ENCODE measurements around the gene MAPK8IP2.
"Not testable (repeated sequence)": the region's sequence is repeated elsewhere in the genome, so short reads cannot be mapped to it uniquely, and the experiment has no call there.

The MAPK8IP2 gene

GRCh38 chr22:50653256-50653655, 52.7 kb downstream of the MAPK8IP2 start:
- Histone ChIP-seq H4K20me1 (ENCODE audit: insufficient read depth, low read length) (no peaks in the 10 kb centered on the region), H2AFZ (ENCODE audit: low read length) (no peak overlapping the region), H3K79me2 (ENCODE audit: insufficient read depth, low read length) (no peaks in the 10 kb centered on the region), H3K4me3 (ENCODE audit: low read depth, low read length, poor library complexity, severe bottlenecking) (no peak overlapping the region), H3K36me3 (ENCODE audit: insufficient read depth, low read length) (no peaks in the 10 kb centered on the region; the same call in 1 of the 2 replicates), H3K4me2 (ENCODE audit: low read length) (no peak overlapping the region), H3K9me2 (ENCODE audit: low read depth, low read length) (no peaks in the 10 kb centered on the region), H3K9ac (ENCODE audit: low read length) (no peak overlapping the region), H3K9me3 (ENCODE audit: low read length) (peaks cover 7% of the 10 kb centered on the region), H3F3A (ENCODE audit: insufficient read depth, low read length) (no peaks in the 10 kb centered on the region), H3K4me1 (ENCODE audit: insufficient read depth, low read length, severe bottlenecking) (no peaks in the 10 kb centered on the region), H3K27ac (ENCODE audit: low read depth, low read length, poor library complexity, severe bottlenecking) (no peak overlapping the region), H3K27me3 (ENCODE audit: insufficient read depth, low read length) (peaks cover 12% of the 10 kb centered on the region; the same call in 1 of the 2 replicates)
- TF ChIP-seq EZH2 (IDR thresholded peaks at IDR 0.05; ENCODE audit: borderline replicate concordance, low read length), result no peak
- TF ChIP-seq, protein P1, sequence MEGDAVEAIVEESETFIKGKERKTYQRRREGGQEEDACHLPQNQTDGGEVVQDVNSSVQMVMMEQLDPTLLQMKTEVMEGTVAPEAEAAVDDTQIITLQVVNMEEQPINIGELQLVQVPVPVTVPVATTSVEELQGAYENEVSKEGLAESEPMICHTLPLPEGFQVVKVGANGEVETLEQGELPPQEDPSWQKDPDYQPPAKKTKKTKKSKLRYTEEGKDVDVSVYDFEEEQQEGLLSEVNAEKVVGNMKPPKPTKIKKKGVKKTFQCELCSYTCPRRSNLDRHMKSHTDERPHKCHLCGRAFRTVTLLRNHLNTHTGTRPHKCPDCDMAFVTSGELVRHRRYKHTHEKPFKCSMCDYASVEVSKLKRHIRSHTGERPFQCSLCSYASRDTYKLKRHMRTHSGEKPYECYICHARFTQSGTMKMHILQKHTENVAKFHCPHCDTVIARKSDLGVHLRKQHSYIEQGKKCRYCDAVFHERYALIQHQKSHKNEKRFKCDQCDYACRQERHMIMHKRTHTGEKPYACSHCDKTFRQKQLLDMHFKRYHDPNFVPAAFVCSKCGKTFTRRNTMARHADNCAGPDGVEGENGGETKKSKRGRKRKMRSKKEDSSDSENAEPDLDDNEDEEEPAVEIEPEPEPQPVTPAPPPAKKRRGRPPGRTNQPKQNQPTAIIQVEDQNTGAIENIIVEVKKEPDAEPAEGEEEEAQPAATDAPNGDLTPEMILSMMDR (IDR thresholded peaks at IDR 0.05; ENCODE audit: low read length), result no peak

GRCh38 chr22:50654664-50655063, 54.1 kb downstream of the MAPK8IP2 start:
- not testable (repeated sequence) for H4K20me1 ChIP-seq (ENCODE audit: insufficient read depth, low read length); H3K9ac ChIP-seq (ENCODE audit: low read length); H3K36me3 ChIP-seq (ENCODE audit: insufficient read depth, low read length); H3K4me2 ChIP-seq (ENCODE audit: low read length); H3K4me1 ChIP-seq (ENCODE audit: insufficient read depth, low read length, severe bottlenecking); H3K27ac ChIP-seq (ENCODE audit: low read depth, low read length, poor library complexity, severe bottlenecking); H3K4me3 ChIP-seq (ENCODE audit: low read depth, low read length, poor library complexity, severe bottlenecking); H2AFZ ChIP-seq (ENCODE audit: low read length); H3K9me2 ChIP-seq (ENCODE audit: low read depth, low read length); H3K9me3 ChIP-seq (ENCODE audit: low read length); H3F3A ChIP-seq (ENCODE audit: insufficient read depth, low read length); H3K79me2 ChIP-seq (ENCODE audit: insufficient read depth, low read length)
- peaks cover 13% of the 10 kb centered on the region; the same call in 1 of the 2 replicates for H3K27me3 ChIP-seq (ENCODE audit: insufficient read depth, low read length)

- H3K9me2 ChIP-seq (ENCODE audit: low read depth, low read length), result no peaks in the 10 kb centered on the region
- H2AFZ ChIP-seq (ENCODE audit: low read length), result no peak overlapping the region
- no peaks in the 10 kb centered on the region for H3K79me2 ChIP-seq (ENCODE audit: insufficient read depth, low read length)
- no peak overlapping the region for H3K4me2 ChIP-seq (ENCODE audit: low read length)
- H3K27me3 ChIP-seq (ENCODE audit: insufficient read depth, low read length), result peaks cover 13% of the 10 kb centered on the region; the same call in 1 of the 2 replicates
- H3K36me3 ChIP-seq (ENCODE audit: insufficient read depth, low read length), result no peaks in the 10 kb centered on the region
- no peak for TF ChIP-seq EZH2 (IDR thresholded peaks at IDR 0.05; ENCODE audit: borderline replicate concordance, low read length)
- TF ChIP-seq, protein P1 (IDR thresholded peaks at IDR 0.05; ENCODE audit: low read length), result no peak
- H4K20me1 ChIP-seq (ENCODE audit: insufficient read depth, low read length), result no peaks in the 10 kb centered on the region
- no peak overlapping the region for H3K27ac ChIP-seq (ENCODE audit: low read depth, low read length, poor library complexity, severe bottlenecking)
- no peaks in the 10 kb centered on the region for H3K4me1 ChIP-seq (ENCODE audit: insufficient read depth, low read length, severe bottlenecking)
- H3K9ac ChIP-seq (ENCODE audit: low read length), result no peak overlapping the region
- H3K9me3 ChIP-seq (ENCODE audit: low read length), result no peaks in the 10 kb centered on the region
- H3K4me3 ChIP-seq (ENCODE audit: low read depth, low read length, poor library complexity, severe bottlenecking), result no peak overlapping the region
- H3F3A ChIP-seq (ENCODE audit: insufficient read depth, low read length), result no peaks in the 10 kb centered on the region
Observed at GRCh38 chr22:50656122-50657070, 55.8 kb downstream of the MAPK8IP2 start.

Data from OCI-LY1 (cell line).